HG02885 (cell line): ENCODE data around the gene RFX6.

Experiments
- ATAC-seq: cut with Tn5 transposase; IDR thresholded peaks from one replicate; pipeline ENCODE4 v1.9.1; 2021; ENCODE audit warnings: mild to moderate bottlenecking; ENCODE audit not compliant: unreplicated experiment, poor library complexity

RFX6 gene

DNA sequence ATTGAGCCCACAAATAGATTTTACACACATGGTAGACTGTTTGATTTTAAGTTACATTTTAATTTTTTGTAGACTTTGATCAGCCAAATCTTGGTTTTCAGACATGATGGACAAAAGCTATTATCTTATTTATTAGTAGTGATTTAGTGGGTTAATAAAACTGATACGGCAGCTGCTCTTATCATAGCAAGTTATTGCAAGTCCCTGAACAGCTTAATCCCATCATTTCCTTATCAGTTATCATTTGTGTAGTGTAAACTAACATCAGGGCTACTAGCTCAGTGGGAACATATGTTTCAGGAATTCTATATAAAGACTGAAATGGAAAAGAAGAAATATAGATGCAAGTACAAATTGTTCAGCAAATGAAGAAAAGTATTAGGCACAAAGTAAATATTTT, 10.9 kb downstream of the RFX6 start:
- no peak for ATAC-seq

- no peak for ATAC-seq
These were observed 11.8 kb downstream of the RFX6 start for GRCh38 chr6:116888732-116889360.

DNA sequence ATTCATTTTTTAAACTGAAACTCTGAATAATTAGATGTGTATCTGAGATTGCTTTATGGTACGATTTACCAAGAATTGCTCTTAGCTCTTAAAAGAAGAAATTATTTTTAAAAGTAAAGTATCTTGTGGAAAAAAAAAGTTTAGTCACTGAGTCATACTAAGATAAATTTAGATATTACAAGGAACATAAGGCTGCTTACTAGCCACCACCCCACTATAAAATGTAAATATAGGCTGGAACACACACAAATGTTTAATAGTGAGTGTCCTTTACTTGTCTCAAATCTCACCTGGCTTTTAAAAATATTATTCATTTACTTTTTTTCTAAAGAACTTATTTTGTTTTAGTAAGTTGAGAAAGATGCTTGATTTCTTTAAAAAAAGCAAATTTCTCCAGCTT, 17.6 kb downstream of the RFX6 start:
- ATAC-seq = no peak

GRCh38 chr6:116895935-116896334, 18.9 kb downstream of the RFX6 start:
- ATAC-seq = no peak

- no peak for ATAC-seq
These were observed 25.6 kb downstream of the RFX6 start for GRCh38 chr6:116902634-116903033.

DNA sequence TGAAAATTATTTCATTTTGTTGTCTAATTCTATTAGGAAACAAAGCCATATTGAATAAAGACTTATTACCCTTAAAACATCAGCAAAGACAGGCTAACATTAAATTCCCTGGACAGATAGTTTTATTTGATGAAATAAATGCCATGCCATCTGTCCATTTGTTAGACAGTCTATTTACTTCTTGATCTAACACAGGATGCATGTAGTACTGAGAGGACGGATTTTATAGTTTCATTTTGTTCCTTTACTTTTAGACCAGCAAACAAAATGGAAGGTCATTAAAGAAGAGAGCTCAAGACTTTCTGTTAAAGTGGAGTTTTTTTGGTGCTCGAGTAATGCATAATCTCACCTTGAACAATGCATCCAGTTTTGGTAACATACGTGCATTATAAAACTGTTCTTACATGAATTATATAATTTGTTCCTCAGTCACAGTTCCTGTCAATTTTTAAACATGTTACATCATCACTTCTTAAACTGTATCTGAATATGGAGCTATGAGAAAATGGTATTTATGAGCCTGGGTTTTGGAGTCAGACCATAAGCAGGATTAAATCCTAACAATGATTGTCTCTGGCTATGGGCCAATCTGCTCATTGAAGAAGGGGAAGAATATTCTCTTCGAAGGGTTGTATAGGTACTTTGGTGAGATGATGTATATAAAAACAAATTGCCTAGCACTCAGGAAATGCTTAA, 46.0 kb downstream of the RFX6 start:
- no peak for ATAC-seq

- ATAC-seq = no peak
These were observed 47.2 kb downstream of the RFX6 start for GRCh38 chr6:116924245-116924644.

GRCh38 chr6:116925088-116925794, 48.2 kb downstream of the RFX6 start:
- ATAC-seq = no peak

GRCh38 chr6:116928677-116929076, 51.6 kb downstream of the RFX6 start:
- no peak for ATAC-seq

DNA sequence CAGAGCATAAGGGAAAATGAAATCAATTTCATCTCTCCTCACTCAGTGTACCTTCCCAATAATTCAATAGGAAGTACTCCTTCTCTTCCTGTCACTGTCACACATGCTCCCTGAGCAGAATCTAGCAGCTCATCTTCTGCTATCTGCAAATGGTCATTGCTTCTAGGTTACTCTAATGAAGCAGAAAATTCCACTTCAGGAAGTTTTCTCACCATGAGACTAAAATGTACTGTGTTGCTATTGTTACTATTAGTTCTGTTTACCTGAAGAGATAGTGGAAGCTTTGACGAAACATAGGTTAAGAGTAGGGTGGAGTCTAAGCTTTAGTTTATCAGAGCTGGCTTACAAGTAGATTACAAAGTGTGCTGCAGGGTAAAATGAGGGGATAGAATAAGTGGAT, 52.8 kb downstream of the RFX6 start:
- no peak for ATAC-seq

DNA sequence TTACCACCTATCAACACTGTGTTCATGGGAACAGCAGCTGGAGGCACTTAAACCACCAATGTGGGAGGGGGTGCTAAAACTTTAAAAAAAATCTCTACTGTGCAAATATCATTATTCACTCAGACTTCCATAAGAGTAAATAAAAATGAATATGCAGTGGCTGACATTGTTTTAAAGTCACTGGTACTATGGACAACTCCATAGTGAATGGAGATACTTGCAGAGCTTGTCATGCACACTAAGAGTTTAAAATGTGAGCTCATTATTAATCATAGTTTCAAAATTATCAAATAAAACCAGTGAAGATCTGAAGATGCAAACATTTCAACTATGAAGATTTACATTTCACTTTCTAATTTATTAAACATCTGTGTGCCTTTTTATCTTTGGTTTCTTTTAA, 54.4 kb downstream of the RFX6 start:
- no peak for ATAC-seq

GRCh38 chr6:116932496-116932895, 55.5 kb downstream of the RFX6 start:
- ATAC-seq = no peak

DNA sequence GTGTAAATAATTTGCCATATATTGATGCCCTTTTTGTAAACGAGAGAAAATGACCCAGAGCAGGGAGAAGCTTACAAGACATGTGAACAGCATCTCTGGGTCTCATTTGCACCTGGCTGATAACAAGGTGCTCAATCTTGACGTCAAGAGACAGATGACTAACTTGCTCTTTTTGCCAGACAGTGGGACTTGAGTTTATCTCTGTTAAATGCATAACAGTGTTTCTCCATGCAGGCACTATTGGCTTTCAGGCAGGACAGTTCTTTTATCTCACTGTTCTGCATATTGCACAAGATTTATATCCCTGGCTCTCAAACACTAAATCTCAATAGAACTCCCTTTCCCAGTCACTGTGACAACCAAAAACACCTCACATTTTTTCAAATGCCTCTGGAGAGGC, 56.4 kb downstream of the RFX6 start:
- ATAC-seq = no peak

GRCh38 chr6:116938305-116938704, 61.3 kb downstream of the RFX6 start:
- no peak for ATAC-seq

- ATAC-seq = no peak
These were observed 64.7 kb downstream of the RFX6 start for GRCh38 chr6:116941727-116942126.

- no peak for ATAC-seq
These were observed 68.8 kb downstream of the RFX6 start for GRCh38 chr6:116945809-116946208.

- ATAC-seq = no peak
These were observed 71.7 kb downstream of the RFX6 start for GRCh38 chr6:116948533-116949304.

GRCh38 chr6:116949964-116950363, 72.9 kb downstream of the RFX6 start:
- no peak for ATAC-seq

- no peak for ATAC-seq
These were observed 77.3 kb downstream of the RFX6 start for GRCh38 chr6:116954335-116954734.

DNA sequence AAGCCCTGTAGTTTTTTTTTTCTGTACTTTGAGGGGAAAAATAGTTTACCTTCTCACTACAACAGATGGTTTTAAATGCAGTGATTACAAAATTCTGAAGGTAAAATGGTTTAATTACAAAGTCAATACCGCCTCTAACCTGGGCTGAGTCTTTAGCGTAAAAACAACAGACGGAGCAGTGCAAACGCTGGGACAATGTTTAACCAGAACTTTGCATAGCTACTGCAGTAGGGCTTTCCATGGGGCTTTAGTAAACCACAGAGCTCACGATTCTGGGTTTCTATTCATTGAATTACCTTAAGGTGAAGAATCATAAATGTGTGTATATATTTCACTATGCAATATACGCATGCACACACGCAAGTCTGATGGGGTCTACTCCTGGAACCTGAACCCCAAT, 77.9 kb downstream of the RFX6 start:
- ATAC-seq = no peak

DNA sequence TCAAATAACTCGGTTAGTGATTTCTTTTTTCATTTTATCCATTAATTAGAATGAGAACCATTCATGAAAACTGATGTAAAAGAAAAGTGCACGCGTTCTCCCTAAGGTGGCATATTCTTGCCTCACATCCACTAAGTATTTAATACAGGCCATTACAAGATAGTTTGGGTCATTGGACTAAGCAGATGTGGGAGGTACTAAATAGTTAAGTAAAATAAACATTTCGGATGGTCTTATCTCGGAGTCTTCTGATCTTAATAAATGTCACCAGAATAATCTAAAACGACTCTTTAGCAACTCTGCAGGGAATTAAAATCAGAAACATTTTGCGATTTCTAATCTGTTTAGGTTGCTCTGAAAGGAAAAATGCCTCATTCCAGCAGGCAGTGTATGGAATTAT, 78.7 kb downstream of the RFX6 start:
- no peak for ATAC-seq
